ENCODE measurements around the gene SFXN4. TPM values are rescaled to one million over a fixed set of nuclear protein-coding genes. Genes with fewer than 3 reads are reported as not detected.

SFXN4 gene
- total and polyA plus RNA-seq, 4 donors, result 12.4 to 34.1 (median 24.1) TPM

- WGBS, result 92% methylated on average over 4 of the region's 4 CpGs
- Histone ChIP-seq H3K9ac (ENCODE audit: low read depth in 1 of 2, low read length in 2 of 2) (no peak overlapping the region), H3K9me3 (ENCODE audit: control insufficient read depth in 4 of 4, low read length in 3 of 4) (no peaks in the 10 kb centered on the region), H3K27ac (ENCODE audit: low read depth in 1 of 2, low read length in 2 of 2) (no peak overlapping the region), H3K4me1 (ENCODE audit: control insufficient read depth in 4 of 4, insufficient read depth in 4 of 4, low read length in 3 of 4) (no peaks in the 10 kb centered on the region), H3K27me3 (ENCODE audit: control insufficient read depth in 4 of 4, insufficient read depth in 4 of 4, low read length in 3 of 4) (no peaks in the 10 kb centered on the region), H3K4me3 (ENCODE audit: low read depth in 1 of 3, low read length in 3 of 3) (no peak overlapping the region), H3K36me3 (ENCODE audit: control insufficient read depth in 4 of 4, insufficient read depth in 3 of 4, low read depth in 1 of 4, low read length in 3 of 4) (no peaks in the 10 kb centered on the region)
- TF ChIP-seq CTCF (IDR thresholded peaks at IDR 0.05; ENCODE audit: low read depth, low read length, missing input control) (no peak), ATF3 (IDR thresholded peaks at IDR 0.05) (no peak), MAX (IDR thresholded peaks at IDR 0.05) (no peak), RAD21 (IDR thresholded peaks at IDR 0.05) (no peak), TAF1 (conservative IDR thresholded peaks at IDR 0.05) (no peak), FOXA2 (IDR thresholded peaks at IDR 0.05) (no peak), REST (IDR thresholded peaks at IDR 0.05) (no peak), ZBTB33 (IDR thresholded peaks at IDR 0.05) (no peak), NR2F2 (IDR thresholded peaks at IDR 0.05) (no peak), FOXA1 (IDR thresholded peaks at IDR 0.05) (no peak), HNF4G (IDR thresholded peaks at IDR 0.05) (no peak), HNF4A (conservative IDR thresholded peaks at IDR 0.05) (no peak)
- DNase-seq (ENCODE audit: low spot score), result no peak
Observed at GRCh38 chr10:119190353-119190752, 24.8 kb upstream of the SFXN4 start.

- DNase-seq (ENCODE audit: low spot score), result no peak
- no peak for TF ChIP-seq RAD21 (IDR thresholded peaks at IDR 0.05)
- TF ChIP-seq FOXA1 (IDR thresholded peaks at IDR 0.05), result no peak
- H3K9ac ChIP-seq (ENCODE audit: low read depth in 1 of 2, low read length in 2 of 2), result no peak overlapping the region
- H3K4me3 ChIP-seq (ENCODE audit: low read depth in 1 of 3, low read length in 3 of 3), result no peak overlapping the region
- H3K27me3 ChIP-seq (ENCODE audit: control insufficient read depth in 4 of 4, insufficient read depth in 4 of 4, low read length in 3 of 4), result no peaks in the 10 kb centered on the region
- WGBS, result 76% methylated on average over 3 of the region's 3 CpGs
- no peaks in the 10 kb centered on the region for H3K9me3 ChIP-seq (ENCODE audit: control insufficient read depth in 4 of 4, low read length in 3 of 4)
- no peak overlapping the region for H3K27ac ChIP-seq (ENCODE audit: low read depth in 1 of 2, low read length in 2 of 2)
- H3K4me1 ChIP-seq (ENCODE audit: control insufficient read depth in 4 of 4, insufficient read depth in 4 of 4, low read length in 3 of 4), result no peaks in the 10 kb centered on the region
- H3K36me3 ChIP-seq (ENCODE audit: control insufficient read depth in 4 of 4, insufficient read depth in 3 of 4, low read depth in 1 of 4, low read length in 3 of 4), result no peaks in the 10 kb centered on the region
Observed at GRCh38 chr10:119189811-119190282, 24.3 kb upstream of the SFXN4 start.
